Mesenchymal stem cell (in vitro differentiated cells and primary cell): ENCODE measurements around the gene SOCS3.

Source experiments
- DNase-seq: peaks from one replicate; pipeline ENCODE4 v3.0.0-alpha.2; 2013
- H2AFZ ChIP-seq: one replicate; pipeline ENCODE4 v1.6.1; 2013; ENCODE audit warnings: low read depth, mild to moderate bottlenecking, control low read depth, inconsistent platforms, low read length, moderate library complexity
- H2AK5ac ChIP-seq: 2 replicates; pipeline ENCODE4 v1.6.1; 2013; ENCODE audit warnings: low read length, moderate library complexity, mild to moderate bottlenecking, inconsistent platforms; ENCODE audit not compliant: severe bottlenecking
- H2BK120ac ChIP-seq: one replicate; pipeline ENCODE4 v1.6.1; 2013; ENCODE audit warnings: low read depth, mild to moderate bottlenecking, inconsistent platforms, low read length, moderate library complexity
- H2BK12ac ChIP-seq, 2 experiments: one replicate each; pipeline ENCODE4 v1.6.1; 2013; ENCODE audit warnings: inconsistent platforms in 2 of 2, low read length in 2 of 2, mild to moderate bottlenecking in 2 of 2, moderate library complexity in 2 of 2, control low read depth in 1 of 2
- H2BK15ac ChIP-seq: one replicate; pipeline ENCODE4 v1.6.1; 2013; ENCODE audit warnings: mild to moderate bottlenecking, low read depth, inconsistent platforms; ENCODE audit not compliant: poor library complexity, severe bottlenecking
- H2BK5ac ChIP-seq: 2 replicates; pipeline ENCODE4 v1.6.1; 2013; ENCODE audit warnings: low read depth, mild to moderate bottlenecking, low read length, control low read depth, inconsistent platforms; ENCODE audit not compliant: poor library complexity, severe bottlenecking
- H3K14ac ChIP-seq, 2 experiments: one replicate each; pipeline ENCODE4 v1.6.1; 2013; ENCODE audit warnings: inconsistent platforms in 2 of 2, low read length in 2 of 2, control low read depth in 1 of 2, mild to moderate bottlenecking in 1 of 2, moderate library complexity in 1 of 2
- H3K18ac ChIP-seq, 2 experiments: one replicate each; pipeline ENCODE4 v1.6.1; 2013; ENCODE audit warnings: inconsistent platforms in 2 of 2, low read length in 2 of 2, control low read depth in 1 of 2, low read depth in 1 of 2, mild to moderate bottlenecking in 1 of 2
- H3K23ac ChIP-seq, 2 experiments: one replicate each; pipeline ENCODE4 v1.6.1; 2013; ENCODE audit warnings: inconsistent platforms in 2 of 2, low read length in 2 of 2, mild to moderate bottlenecking in 2 of 2, moderate library complexity in 2 of 2, control low read depth in 1 of 2
- H3K27ac ChIP-seq: 2 replicates; pipeline ENCODE4 v1.5.1; 2013; ENCODE audit warnings: mild to moderate bottlenecking, moderate library complexity, low read length, control low read depth, inconsistent platforms; ENCODE audit not compliant: poor library complexity, severe bottlenecking
- H3K27me3 ChIP-seq, 2 experiments: 2 replicates each; pipeline versions ENCODE4 v1.6.1 to v1.7.0; 2013; ENCODE audit warnings: low read length in 2 of 2, mild to moderate bottlenecking in 2 of 2, moderate library complexity in 2 of 2, control low read depth in 1 of 2, inconsistent platforms in 1 of 2; ENCODE audit not compliant: control insufficient read depth in 1 of 2, insufficient read depth in 1 of 2
- H3K36me3 ChIP-seq, 2 experiments: 2 replicates each; pipeline versions ENCODE4 v1.6.1 to v1.7.0; 2013; ENCODE audit warnings: low read length in 2 of 2, control low read depth in 1 of 2, inconsistent platforms in 1 of 2, low read depth in 1 of 2, mild to moderate bottlenecking in 1 of 2; ENCODE audit not compliant: insufficient read depth in 2 of 2, control insufficient read depth in 1 of 2
- H3K4ac ChIP-seq, 2 experiments: one replicate each; pipeline ENCODE4 v1.6.1; 2013; ENCODE audit warnings: inconsistent platforms in 2 of 2, low read length in 2 of 2, mild to moderate bottlenecking in 2 of 2, moderate library complexity in 2 of 2, control low read depth in 1 of 2, low read depth in 1 of 2
- H3K4me1 ChIP-seq: 2 replicates; pipeline ENCODE4 v1.6.1; 2013; ENCODE audit warnings: low read depth, low read length, control low read depth; ENCODE audit not compliant: control insufficient read depth, insufficient read depth
- H3K4me2 ChIP-seq: 2 replicates; pipeline ENCODE4 v1.6.1; 2013; ENCODE audit warnings: low read length, mild to moderate bottlenecking, inconsistent platforms; ENCODE audit not compliant: poor library complexity, severe bottlenecking
- H3K4me3 ChIP-seq, 2 experiments: 2 replicates each; pipeline versions ENCODE4 v1.5.1 to v1.7.0; 2013; ENCODE audit warnings: low read length in 2 of 2, mild to moderate bottlenecking in 2 of 2, control low read depth in 1 of 2, low read depth in 1 of 2; ENCODE audit not compliant: insufficient read depth in 1 of 2
- H3K79me1 ChIP-seq: replicated peaks from 2 replicates; pipeline ENCODE4 v1.6.1; 2013; ENCODE audit warnings: mild to moderate bottlenecking, control low read depth, low read length, inconsistent platforms; ENCODE audit not compliant: poor library complexity, severe bottlenecking
- H3K9ac ChIP-seq: 2 replicates; pipeline ENCODE4 v1.7.0; 2013; ENCODE audit warnings: mild to moderate bottlenecking, low read length, moderate library complexity
- H3K9me3 ChIP-seq: 2 replicates; pipeline ENCODE4 v1.7.0; 2013; ENCODE audit warnings: mild to moderate bottlenecking, low read length; ENCODE audit not compliant: control insufficient read depth
- H4K8ac ChIP-seq: one replicate; pipeline ENCODE4 v1.6.1; 2013; ENCODE audit warnings: inconsistent platforms, mild to moderate bottlenecking, low read length, moderate library complexity
- H4K91ac ChIP-seq: one replicate; pipeline ENCODE4 v1.6.1; 2013; ENCODE audit warnings: mild to moderate bottlenecking, low read length, inconsistent platforms
- WGBS: methylation state at CpG from one replicate; pipeline ENCODE4 v1.1.7; 2013; ENCODE audit warnings: mixed read lengths; 5-methylcytosine and 5-hydroxymethylcytosine counted together

The SOCS3 gene

DNA sequence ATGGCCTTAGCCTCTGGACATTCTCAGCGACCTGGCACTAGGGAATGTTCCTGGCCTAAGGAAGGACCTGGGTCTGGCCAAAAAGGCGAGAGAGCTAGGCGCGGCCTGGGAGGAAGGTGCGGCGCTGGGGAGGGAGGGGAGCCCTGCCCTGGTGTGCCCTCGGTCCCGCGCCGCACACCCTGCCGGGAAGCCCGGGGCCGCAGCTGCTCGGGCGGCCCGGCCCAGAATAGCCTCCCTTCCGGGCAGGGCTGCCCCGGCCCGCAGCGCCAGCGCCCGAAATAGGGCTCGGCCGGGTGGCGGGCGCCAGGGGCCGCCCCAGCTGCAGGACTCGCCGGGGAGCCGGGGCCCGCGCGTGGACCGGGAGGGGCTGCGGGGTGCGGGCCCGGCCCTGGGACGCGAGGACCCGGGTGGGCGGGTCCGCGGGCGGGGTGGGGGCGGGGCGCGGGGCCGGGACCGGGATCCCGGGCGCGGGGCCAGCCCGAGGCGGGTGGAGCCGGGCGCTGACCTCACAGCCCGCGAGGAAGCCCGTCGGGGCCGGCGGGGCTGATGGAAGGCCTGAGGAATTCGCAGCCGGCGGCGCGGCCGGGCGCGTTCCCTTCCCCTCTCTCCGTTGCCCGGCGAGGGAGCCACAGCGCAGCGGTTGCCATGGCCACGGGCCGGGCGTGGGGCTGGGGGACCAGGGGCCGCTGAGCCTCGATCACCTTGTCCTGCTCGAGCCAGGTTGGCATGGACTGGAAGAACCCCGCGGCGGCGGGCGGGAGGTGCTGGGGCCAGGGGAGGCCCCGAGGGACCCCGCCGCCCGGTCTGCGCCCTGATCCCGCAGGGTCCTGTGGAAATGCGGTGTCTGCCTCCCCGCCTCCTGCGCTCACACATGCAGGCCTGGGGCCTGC, 18.1 kb downstream of the SOCS3 start:
- Histone ChIP-seq H2BK12ac (peak overlapping the region; percentile 65 to 98), H3K18ac (peak overlapping the region; percentile 99), H3K36me3 (no peaks in the 10 kb centered on the region), H2BK15ac (peak overlapping the region; percentile 97), H2AK5ac (peak overlapping the region; percentile 95), H3K27ac (peak overlapping the region; percentile 96), H3K79me1 (no peaks in the 10 kb centered on the region), H4K8ac (peak overlapping the region; percentile 92), H3K4me2 (peak overlapping the region; percentile 70), H3K23ac (peak overlapping the region in 1 of 2 experiments; percentile 43), H3K9me3 (no peaks in the 10 kb centered on the region), H2BK5ac (peak overlapping the region; percentile 94), H3K4me1 (peaks cover 35% of the 10 kb centered on the region), H4K91ac (peak overlapping the region; percentile 99), H2BK120ac (peak overlapping the region; percentile 98), H3K14ac (peak overlapping the region in 1 of 2 experiments; percentile 82), H3K27me3 (no peaks in the 10 kb centered on the region), H3K9ac (peak overlapping the region; percentile 92), H3K4me3 (peak overlapping the region; percentile 20 to 71), H2AFZ (peak overlapping the region; percentile 36), H3K4ac (peak overlapping the region; percentile 94 to 95)
- peak; percentile 89 for DNase-seq
- WGBS = under 1% methylated on average over 64 of the region's 95 CpGs

DNA sequence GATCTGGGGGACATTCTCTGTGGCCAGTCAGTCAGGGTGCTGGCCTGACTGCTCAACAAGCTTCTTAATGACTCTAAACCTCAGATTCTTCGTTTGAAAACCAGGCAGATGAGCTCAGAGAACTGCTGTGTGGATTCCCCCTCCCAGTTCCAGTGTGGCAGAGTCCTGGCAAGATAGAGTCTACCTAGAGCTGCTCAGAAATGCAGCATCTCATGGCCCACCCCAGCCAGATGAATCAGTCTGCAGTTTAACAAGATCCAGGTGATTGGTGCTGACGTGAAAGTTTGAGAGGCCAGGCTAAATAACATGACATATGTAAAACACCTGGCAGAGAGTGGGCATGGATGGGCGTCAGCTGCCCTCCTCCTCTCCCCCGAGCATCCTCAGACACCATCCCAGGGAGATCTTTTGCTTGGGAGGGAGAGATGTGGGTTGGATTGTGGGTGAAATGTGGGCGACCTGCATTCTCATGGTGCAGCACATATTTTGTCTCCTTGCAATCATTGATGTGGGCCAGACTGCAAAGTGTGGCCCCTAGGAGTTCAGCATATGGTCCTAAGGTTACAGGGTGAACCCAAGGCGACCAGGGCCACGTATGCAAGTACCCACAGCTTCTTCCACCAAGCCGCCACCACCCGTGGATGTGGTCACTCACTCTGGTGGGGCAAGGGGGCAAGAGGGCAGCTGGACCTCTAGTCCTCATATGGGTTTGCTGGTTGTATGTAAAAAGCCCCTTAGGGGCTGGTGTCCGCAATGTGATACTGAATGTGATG, 19.5 kb downstream of the SOCS3 start:
- no peak overlapping the region for H3K27ac ChIP-seq
- H3K4me1 ChIP-seq = peaks cover 31% of the 10 kb centered on the region
- H2AFZ ChIP-seq = no peak overlapping the region
- no peaks in the 10 kb centered on the region for H3K9me3 ChIP-seq
- no peak overlapping the region for H2BK5ac ChIP-seq
- peak overlapping the region; percentile 7 for H2AK5ac ChIP-seq
- no peak overlapping the region for H3K23ac ChIP-seq
- H2BK12ac ChIP-seq = peak overlapping the region; percentile 49 to 87
- no peak overlapping the region for H2BK15ac ChIP-seq
- H3K4ac ChIP-seq = no peak overlapping the region
- no peak overlapping the region for H2BK120ac ChIP-seq
- peak overlapping the region in 1 of 2 experiments; percentile 25 for H3K18ac ChIP-seq
- no peak for DNase-seq
- no peaks in the 10 kb centered on the region for H3K27me3 ChIP-seq
- 89% methylated on average over 8 of the region's 10 CpGs for WGBS
- H3K36me3 ChIP-seq = no peaks in the 10 kb centered on the region
- no peak overlapping the region for H4K91ac ChIP-seq
- no peak overlapping the region for H3K4me3 ChIP-seq
- peak overlapping the region; percentile 30 for H3K9ac ChIP-seq
- H3K14ac ChIP-seq = no peak overlapping the region
- no peak overlapping the region for H3K4me2 ChIP-seq
- H3K79me1 ChIP-seq = no peaks in the 10 kb centered on the region
- H4K8ac ChIP-seq = peak overlapping the region; percentile 65

DNA sequence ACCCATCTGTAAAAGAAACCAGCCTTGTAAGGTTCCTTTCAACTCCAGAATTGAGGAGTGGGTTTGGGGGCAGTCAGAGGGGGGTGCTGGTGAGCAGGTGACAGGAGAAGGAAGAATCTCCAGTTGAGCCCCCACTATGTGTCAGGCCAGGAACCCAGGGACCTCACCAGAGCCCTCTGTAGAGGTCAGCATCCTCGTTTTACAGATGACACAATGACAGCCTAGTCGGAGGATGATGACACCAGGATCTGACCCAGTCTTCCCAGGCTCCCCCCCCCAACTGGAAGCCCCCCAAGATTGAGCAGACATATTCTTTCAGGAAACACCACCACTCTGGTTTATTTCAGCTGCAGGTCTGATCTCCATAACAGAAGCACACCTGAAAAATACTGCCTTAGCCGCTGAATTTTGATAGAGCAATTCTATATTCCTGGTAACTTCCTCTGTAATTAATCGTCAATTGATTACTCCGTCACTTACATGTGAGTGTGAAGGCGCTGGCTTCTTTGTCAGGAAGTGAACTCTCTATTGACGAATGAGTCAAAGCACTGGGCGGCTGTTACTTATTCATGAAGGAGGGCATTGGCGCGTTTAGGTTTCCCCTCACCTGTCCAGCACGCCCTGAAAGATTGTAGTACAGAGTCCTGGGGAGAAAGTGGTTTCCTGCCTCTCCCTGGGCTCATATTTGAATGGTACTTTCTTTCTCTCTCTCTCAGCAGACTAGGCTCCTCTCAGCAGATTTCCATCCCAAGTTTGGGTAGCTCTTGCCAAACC, 21.2 kb downstream of the SOCS3 start:
- no peak overlapping the region for H2BK15ac ChIP-seq
- no peak overlapping the region for H4K91ac ChIP-seq
- H3K27ac ChIP-seq = no peak overlapping the region
- no peaks in the 10 kb centered on the region for H3K79me1 ChIP-seq
- no peak overlapping the region for H3K4ac ChIP-seq
- peaks cover 28% of the 10 kb centered on the region for H3K4me1 ChIP-seq
- H3K14ac ChIP-seq = no peak overlapping the region
- no peak overlapping the region for H2AK5ac ChIP-seq
- no peak overlapping the region for H2BK5ac ChIP-seq
- no peak overlapping the region for H4K8ac ChIP-seq
- no peak overlapping the region for H3K23ac ChIP-seq
- H3K9me3 ChIP-seq = no peaks in the 10 kb centered on the region
- H3K36me3 ChIP-seq = no peaks in the 10 kb centered on the region
- no peak overlapping the region for H2AFZ ChIP-seq
- no peaks in the 10 kb centered on the region for H3K27me3 ChIP-seq
- H3K18ac ChIP-seq = no peak overlapping the region
- H2BK12ac ChIP-seq = no peak overlapping the region
- peak overlapping the region; percentile 11 for H3K9ac ChIP-seq
- no peak for DNase-seq
- H3K4me3 ChIP-seq = no peak overlapping the region
- no peak overlapping the region for H2BK120ac ChIP-seq
- H3K4me2 ChIP-seq = no peak overlapping the region
- 71% methylated on average over 11 of the region's 11 CpGs for whole genome bisulfite sequencing
